Stimulated activated CD4-positive, alpha-beta T cell treated with anti-CD3 and anti-CD28 coated beads, Interleukin-1b, Interleukin-23, amount 100 ng/mL, for 4 hours (primary cell): ENCODE data around the gene LCE3E.

Source experiments
- DNase-seq, 2 donors: peaks; one replicate each; pipeline ENCODE4 v3.0.0-alpha.2; 2020; ENCODE audit warnings: low read depth in 2 of 2

LCE3E gene

GRCh38 chr1:152516082-152516481, 50.5 kb downstream of the LCE3E start:
- no peak for DNase-seq
